Head of caudate nucleus (tissue), 42 donors: ENCODE measurements around the gene YPEL1.

Source experiments
- DNase-seq, 42 donors: peaks; one replicate each; pipeline versions ENCODE4 v3.0.0 to v3.0.0-alpha.2; 2020 to 2021; ENCODE audit warnings: mixed read lengths in 7 of 42
- intact Hi-C: fragments of 100-400 bp; cut with DNase I; formaldehyde crosslinking; loops from one replicate; pipeline ENCODE4 v1.15.0; 2022

The YPEL1 gene

DNA sequence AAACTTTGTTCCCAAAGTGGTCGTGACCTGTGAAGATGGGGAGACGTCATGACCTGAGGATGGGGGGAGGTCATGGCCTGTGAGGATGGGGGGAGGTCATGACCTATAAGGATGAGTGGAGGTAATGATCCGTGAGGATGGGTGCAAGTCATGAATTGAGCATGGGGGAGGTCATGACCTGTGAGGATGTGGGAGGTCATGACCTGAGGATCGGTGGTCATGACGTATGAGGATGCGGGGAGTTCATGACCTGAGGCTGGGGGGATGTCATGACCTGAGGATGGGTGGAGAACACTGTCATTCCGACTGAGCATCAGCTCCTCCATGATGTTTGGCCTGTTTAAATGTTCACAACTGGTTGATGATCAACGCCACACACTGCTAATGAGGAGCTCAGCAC is 25.9 kb downstream of the YPEL1 start:
- DNase-seq, result no peak
- intact Hi-C loops, result loop anchor here (5.0 kb wide), 1 partner anchor 228 kb away; no protein-coding TSS in a partner anchor

DNA sequence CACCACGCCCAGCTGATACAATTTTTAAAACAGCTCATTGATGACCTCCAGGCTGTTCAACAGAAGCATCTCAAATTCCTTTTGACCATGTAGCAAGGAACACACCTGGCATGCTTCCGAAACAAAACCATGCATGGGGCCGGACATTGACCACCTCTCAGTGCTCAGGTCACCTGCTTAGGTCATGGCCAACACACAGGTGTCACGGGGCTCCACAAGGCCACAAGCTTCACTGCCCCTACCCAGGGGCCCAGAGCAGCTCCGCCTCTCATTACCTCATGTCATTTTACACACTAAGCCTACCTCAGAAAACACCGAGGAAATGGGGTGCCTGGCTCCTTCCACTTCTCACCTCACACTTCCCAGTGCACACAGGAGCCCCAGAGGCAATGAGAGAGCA is 26.6 kb downstream of the YPEL1 start:
- no peak for DNase-seq
- intact Hi-C loops, result no loop called here

DNA sequence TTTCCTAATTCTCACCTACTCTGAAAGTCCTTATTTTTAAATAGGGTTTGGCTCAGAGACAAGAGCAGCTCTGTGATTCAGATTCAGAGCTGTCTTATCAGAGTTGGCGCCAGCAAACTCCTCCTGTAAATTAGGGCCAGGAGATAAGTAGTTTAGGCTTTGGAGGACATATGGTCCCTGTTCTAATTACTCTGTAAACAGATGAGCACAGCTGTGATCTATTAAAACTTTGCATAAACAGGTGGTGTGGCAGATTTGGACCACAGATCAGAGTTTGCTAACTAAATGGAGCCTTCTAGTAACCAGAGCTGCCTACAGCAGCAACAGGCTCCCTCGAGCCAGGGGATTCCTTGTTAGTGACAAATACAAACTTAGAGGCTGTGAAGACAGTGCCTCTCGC is 27.9 kb downstream of the YPEL1 start:
- no peak for DNase-seq
- intact Hi-C loops, result no loop called here

DNA sequence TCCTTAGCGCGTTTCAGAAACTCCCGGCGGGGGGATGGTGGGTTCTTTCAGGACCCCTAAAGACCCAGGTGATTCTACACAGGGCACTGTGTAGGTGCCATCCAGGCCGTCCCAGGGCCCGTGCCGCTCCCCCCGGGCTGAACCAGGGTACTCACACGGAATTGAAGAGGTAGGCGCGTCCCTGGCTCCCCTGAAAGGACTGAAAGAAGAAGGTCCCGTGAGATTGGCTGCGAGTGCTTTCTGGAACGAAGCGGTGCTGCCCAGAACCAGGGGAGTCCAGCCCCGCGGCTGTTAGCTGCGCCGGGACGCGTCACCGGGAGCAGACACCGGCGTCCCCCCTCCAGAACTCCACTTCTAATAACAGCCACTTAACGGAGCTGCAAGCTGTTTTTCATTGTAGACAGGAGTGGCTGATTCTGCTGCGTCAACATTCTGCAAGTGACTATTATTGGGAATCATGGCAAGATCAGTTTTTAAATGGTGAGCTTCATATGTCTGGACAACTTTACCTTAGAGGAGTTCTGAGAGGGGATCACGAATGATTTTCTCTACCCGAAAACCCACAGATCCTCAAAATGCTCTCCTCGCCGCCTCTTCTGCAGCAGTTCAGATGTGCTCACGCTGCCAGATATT is 31.8 kb downstream of the YPEL1 start:
- DNase-seq, result no peak
- intact Hi-C loops, result no loop called here

DNA sequence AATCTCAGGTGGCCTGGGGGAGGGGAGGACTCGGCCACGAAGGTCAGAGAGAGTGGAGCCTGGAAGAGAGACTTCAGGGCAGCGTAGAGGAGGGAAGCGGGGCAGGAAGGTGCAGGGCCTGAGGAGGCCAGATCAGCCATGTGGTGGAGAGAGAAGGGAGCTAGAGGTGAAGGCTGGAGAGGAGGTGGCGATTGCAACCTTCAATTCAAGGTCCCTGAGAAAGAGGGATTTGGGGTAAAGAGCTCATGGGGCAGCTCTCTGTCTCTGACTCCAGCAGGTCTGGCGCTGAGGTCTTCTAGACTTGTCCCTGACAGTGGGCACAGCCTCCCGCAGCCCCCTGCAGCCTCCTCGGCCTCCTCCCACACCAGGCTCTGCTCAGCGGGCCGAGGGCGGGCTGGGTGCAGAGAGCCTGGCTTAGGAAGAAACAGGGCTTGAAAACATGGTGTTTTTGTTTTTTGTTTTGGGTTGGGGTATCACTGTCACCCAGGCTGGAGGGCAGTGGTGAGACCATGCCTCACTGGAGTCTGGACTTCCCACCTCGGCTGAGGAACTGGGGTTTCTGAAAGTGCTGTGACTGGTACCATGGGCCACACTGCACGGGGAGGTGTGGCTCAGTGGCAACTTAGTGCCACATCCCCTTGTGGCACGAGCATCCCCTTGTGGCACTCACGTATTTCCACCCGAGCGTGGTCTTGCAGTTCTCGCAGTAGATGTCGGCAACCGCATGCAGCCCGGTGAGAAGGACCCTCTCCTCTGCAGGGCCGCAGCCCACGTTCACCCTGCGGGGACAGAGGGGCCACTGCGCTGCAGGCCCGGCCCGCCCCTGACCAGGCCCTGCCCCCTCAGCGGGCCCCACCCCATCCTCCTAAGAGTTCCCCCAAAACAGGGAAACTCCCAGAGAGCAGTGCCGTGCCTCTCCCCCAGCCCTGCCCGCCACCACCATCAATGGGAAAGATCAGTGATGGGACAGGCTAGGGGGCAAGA is 32.6 kb downstream of the YPEL1 start:
- no peak for DNase-seq
- intact Hi-C loops, result no loop called here

DNA sequence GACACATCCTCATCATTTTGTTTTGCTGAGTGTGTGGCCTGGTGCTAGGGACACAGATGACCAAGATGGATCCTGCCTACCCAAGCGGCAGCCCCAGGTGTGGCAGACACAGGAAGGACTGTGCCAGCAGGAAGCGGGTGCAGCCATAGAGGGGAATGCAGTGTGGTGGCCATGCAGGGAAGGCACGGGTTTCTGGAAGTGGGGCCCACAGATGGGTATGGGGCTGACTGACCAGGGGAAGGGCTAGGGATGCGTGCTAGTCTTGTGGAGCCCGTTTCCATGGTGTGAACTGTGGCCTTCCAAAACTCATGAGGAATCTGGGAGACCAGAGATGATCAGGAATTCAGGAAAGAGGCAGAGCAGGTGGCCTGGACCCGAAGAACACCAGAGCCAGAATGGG is 33.5 kb downstream of the YPEL1 start:
- no peak for DNase-seq
- intact Hi-C loops, result no loop called here

DNA sequence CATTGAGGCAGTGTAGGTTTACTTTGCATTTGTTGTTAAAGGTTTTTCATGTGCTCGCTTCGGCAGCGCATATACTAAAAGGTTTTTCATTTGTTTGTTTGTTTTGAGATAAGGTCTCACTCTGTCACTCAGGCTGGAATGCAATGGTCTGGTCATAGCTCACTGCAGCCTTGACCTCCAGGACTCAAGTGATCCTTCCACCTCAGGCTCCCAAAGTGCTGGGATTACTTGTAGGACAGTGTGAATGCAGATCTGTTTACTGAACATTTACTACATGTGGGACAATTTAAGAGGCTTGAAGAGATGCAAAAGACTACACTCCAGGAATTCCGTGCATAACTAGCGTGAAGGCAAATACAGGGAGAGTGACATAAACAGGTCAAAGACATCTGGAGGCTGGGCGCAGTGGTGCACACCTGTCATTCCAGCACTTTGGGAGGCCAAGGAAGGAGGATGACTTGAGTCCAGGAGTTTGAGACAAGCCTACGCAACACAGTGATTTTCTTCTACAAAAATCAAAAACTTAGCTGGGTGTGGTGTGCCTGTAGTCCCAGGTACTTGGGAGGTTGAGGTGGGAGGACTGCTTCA is 34.1 kb downstream of the YPEL1 start:
- intact Hi-C loops, result no loop called here
- DNase-seq, result no peak

DNA sequence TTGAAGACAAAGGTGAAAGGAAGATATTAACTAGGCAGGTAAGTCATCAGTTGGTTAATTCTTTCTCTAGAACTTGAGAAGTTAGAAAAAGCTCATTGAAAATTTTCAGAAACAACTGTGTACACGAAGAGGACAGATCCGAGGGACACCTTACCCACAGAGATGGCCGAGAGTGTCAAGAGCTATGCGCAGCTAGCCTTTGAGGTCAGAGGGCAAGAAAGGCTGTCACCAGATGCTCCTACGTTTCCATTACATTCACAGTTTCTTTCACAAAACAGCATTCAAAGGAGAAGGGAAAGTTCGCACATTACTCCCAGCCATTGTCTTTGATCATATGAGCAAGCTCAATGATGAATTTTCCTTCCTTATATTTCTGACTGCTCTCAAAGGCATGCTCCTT is 34.8 kb downstream of the YPEL1 start:
- DNase-seq, result no peak
- intact Hi-C loops, result no loop called here

DNA sequence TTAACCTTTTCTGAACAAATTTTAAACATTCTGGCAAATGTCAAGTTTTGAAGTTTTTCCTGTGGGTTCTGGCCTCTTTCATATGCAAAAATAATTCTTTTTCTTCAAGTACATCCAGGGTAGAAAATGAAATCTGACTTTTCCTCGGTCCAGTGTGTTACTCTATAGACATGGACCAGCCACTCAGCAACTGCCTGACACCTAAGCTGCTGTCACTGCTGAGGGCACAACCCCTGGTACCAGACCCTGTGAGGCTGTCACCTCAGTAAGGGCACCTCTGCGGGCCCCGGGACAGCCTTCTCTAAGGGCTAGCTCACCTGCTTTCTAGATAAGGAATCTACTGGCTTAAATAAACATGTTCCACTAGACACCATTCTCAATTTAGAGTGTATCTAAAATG is 36.0 kb downstream of the YPEL1 start:
- intact Hi-C loops, result no loop called here
- no peak for DNase-seq

DNA sequence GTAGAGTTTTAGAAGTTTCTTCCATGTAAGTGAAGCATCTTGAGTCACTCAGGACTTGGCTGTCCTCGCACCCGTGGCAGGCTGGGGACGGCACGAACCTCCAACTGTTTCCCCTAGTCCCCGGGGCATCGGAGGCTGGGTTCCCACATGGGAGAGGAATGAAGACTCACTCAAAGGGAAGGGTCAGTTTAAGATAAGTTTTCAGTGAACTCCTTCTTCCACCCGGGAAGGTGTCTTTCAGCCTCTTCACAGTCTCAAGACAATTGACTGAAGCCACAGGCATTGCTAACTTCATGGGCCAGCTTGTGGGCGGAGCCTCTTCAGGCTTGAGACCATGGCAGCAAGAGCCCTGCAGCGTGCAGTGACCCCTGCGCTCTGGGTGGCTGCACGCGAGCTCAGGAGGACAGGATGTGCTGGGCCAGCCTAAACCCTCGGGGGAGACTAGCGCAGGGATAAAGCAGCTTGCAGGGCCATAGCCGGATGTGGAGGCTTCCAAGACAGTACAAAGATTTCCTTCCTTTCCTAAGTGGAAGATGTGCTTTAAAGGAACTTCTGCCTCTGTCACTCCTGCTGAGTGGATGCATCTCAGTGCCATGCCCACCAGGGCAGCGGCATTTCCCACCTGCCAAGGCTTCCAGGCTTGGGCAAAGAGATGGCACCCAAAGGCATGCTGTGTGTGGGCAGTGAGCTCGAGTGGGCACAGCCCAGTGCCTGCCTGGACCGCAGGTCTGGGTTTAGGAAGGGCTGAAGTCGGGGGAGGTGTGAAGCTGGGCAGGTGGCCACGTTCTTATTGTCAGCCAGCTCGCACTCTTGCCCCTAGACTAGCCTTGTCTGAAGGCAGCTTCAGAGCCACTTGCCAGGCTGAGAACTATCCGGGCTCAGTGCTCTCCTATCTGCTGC is 36.9 kb downstream of the YPEL1 start:
- DNase-seq, result no peak
- intact Hi-C loops, result no loop called here

DNA sequence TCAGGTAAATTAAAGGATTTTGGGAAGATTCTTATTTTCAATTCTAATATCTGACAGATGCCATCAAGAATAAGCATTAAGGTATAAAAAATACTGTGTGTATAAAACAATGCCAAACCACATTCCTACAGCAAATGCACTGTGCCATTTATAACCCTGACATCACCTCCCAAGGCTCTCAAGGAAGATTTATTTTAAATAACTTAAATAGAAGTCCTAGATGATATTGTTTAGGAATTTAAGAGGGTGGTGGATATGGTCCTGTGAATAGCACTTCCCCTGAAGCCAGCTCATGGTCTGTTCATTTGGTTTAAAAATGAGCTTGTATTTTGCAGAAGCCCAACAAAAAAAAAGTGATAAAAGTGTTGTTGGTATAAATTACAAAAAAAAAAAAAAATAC is 37.7 kb downstream of the YPEL1 start:
- intact Hi-C loops, result no loop called here
- no peak for DNase-seq

DNA sequence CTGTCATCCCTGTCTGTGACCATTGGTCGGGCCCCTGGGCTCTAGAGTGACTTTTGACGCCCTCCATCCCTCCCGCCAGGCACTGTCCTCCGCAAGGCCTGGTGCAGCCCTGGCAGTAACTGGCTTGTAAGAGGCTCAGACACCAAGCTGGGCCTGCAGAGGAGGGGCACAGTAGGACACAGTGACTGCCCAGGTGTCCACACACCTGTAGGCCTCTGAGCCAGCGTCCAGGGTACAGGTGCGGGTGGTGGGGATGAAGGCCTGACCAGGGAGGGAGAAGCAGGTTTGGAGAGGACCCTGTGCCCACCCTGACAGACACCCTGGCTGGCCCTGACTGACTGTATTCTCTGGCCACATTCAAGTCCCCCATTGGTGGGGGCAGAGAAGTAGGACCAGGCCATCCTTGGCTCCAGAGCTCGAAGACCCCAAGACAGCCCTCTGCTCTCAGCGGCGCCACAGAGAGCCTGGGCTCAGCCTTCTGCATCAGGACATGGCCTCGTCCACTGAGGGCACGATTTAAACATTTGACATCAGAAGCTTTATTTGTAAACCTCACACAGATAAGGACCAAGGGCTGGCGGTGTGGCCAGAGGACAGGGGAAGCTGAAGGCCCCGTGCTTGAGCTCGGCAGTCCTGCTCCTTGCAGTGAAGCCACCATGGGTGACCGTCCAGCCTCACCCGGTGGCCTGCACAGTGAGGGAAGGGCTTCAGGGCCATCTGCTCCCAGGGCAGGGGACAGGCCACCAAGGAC is 38.4 kb downstream of the YPEL1 start:
- DNase-seq, result no peak

DNA sequence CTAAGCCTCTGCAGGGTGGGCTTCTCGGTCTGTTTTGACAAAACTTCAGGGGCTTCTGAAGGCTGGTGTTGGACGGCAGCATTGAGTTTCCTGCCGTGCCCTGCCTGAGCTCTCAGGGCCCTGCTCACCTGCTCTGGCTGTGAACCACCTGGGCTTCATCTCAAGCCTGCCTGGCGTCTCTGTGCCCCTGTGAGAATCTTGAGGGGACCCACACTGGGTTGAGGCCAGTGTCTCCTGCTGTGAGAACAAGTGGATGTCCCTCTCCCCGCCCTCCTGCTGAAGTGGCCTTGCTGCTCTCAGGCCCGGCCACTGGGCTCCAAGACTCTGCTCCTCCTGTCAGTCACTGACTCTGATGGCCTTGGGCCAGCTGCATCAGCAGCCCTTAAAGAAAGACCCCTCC is 39.5 kb downstream of the YPEL1 start:
- no peak for DNase-seq
- intact Hi-C loops, result no loop called here

More for the DNA sequence above, 38.4 kb downstream of the YPEL1 start:
- intact Hi-C loops, result no loop called here

DNA sequence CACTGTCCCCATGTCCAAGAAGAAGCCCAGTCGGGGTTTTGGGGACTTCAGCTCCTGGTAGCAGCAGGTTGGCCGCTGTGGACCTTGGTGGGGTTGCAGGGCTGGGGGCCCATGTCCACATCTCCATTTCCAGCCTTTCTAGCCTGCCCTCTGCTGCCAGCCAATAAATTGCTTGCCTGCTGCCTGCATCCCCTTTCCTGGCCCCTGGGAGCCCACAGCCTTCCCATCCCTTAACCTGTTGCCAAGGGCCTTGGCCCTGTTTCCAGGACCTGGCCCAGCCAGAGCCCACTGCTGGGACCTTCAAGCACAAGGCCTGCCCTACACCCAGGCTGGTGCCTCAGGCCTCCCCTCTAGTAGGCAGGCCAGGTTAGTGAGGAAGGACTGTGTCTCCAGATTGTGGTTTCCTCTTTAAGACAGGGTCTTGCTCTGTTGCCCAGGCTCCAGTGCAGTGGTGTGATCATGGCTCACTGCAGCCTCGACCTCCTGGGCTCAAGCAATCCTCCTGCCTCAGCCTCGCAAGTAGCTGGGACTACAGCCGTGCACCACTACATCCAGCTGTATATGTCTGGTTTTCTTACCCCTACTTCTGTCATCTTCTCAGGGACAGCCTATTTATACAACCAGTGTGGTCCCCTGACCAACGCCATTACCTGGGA is 40.0 kb downstream of the YPEL1 start:
- DNase-seq, result no peak
- intact Hi-C loops, result no loop called here

DNA sequence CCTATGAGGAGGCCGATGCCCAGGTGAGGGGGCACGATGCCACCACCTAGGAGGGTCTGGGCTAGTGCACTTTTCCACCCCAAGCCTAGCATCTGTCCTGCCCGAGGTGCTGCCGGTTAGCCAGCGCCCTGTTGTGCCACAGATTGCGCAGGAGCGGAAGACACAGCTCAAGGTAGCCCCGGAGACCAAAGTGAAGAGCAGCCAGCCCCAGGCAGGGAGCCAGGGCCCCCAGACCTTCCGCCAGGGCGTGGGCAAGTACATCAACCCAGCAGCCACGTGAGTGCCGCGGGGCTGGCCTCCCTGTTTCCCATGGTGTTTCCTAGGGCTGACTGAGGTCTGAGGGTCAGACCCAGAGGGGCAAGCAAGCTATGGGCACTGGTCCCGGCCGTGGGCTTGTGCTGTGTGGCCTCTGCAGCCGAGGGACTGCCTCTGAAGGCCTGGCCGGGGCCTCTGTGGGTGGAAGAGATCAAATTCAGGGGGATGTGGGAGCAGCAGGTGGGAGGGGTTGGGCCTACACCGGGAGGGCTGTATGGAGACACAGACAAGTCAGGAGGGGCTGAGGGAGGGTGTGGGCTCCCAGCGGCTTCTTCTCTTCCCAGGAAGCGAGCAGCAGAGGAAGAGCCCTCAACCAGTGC is 40.7 kb downstream of the YPEL1 start:
- no peak for DNase-seq
- intact Hi-C loops, result no loop called here

DNA sequence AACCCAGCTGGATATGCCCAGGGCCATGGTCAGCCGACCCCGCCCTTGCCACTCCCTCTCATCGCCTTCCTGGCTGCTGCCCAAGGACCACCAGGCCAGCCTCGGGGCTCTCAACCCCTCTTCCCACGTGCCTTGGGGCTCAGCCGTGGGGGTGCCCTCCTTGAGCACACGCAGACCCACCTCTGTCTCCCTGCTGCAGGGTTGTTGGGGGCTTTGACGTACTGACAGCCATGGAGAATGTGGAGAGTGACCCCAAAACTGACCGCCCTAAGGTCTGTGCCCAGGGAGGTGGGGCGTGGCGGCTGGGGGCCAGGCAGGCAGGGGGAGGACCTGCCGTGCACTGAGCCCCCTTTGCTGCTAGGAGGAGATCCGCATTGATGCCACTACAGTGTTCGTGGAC is 41.2 kb downstream of the YPEL1 start:
- intact Hi-C loops, result no loop called here
- no peak for DNase-seq

DNA sequence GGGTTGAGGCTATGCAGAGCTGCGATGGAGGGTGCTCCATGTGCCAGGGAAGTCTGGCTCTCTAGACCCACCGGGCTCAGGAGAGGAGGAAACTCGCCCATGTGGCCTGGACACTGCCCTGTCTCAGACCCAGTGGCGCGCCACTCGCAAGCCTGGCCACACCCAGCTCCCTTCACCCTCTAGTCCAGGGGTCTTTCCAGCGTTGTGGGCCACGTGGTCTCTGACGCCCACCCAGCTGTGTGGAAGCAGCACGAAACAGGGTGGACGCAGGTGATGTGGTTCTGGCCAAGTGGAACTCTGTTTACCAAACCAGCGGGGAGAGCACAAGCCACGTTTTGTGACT is 41.6 kb downstream of the YPEL1 start:
- intact Hi-C loops, result no loop called here
- no peak for DNase-seq
